Hematopoietic multipotent progenitor cell (in vitro differentiated cells): ENCODE results near the gene WBP2. TPM values are rescaled to one million over a fixed set of nuclear protein-coding genes. Genes with fewer than 3 reads are reported as not detected.
"Not testable (repeated sequence)": the region's sequence is repeated elsewhere in the genome, so short reads cannot be mapped to it uniquely, and the experiment has no call there.

ENCODE experiments used
- DNase-seq, 3 donors: peaks; one replicate each; pipeline ENCODE4 v3.0.0-alpha.2; 2011 to 2015; ENCODE audit warnings: low read depth in 2 of 3, low spot score in 2 of 3
- total RNA-seq: library from RNA; depleted of rRNA; stranded (reverse); fragments of >200 nt; gene quantifications from one replicate; pipeline ENCODE4 v1.2.3, GENCODE V29; 2012

WBP2 gene
- total RNA-seq, 1 donor: 29.6 TPM

DNA sequence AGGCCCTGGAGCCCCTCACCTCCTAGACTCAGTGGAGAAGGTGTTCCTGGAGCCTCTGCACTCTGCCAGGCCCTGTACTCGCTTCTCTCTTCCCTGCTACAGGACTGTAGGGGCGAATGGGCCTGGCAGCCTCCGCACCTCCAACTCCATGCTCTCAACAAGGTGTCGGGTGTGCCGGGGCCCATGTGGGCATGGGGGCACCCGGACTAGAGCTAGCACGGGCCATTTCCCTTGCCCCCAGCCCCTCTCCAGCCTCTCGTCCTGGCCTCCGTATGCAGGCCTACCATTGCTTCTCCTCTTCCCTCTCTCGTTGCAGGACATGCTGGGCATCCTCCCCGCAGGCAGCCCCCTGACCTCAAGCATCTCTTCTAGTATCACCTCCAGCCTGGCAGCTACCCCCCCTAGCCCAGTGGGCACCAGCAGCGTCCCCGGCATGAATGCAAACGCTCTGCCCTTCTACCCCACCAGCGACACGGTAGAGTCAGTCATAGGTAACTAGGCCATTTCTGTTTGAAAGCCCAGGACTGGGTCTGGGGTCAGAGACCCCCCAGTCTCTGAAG lies 36.7 kb downstream of the WBP2 start:
- DNase-seq: no peak

GRCh38 chr17:75817571-75817970 lies 37.6 kb downstream of the WBP2 start:
- DNase-seq: no peak

DNA sequence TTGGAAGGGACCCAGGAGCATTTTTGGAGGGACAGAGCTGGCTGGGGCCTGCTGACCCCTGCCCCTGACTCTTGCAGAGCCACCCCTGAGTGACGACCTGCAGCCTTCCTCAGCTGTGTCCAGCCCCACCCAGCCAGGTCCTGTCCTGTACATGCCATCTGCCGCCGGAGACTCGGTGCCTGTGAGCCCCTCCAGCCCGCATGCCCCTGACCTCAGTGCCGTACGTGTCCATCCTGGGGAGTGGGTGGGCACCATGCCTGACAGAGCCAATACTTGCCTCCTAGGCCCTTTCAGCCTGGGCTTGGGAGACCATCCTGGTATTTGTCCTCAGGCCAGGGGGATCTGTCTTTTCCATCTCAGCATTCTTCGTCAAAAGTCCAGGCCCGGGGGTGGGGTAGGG lies 38.4 kb downstream of the WBP2 start:
- DNase-seq: no peak

DNA sequence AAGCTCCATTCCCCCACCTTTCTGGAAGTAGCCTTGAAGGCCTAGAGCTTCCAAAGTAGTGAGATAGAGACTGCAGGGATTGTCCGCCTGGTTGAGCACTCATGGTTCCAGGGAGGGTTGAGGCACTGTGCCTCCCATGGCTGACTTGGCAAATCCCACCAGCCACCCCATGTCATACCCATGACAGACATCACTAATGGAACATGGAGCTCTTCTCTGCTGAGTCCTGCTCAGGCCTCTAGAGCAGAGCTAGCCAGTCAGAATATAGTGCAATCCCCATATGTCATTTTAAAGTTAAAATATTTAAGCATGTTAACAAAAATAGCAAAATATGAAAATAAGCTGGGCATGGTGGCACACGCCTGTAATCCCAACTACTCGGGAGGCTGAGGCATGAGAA lies 39.7 kb downstream of the WBP2 start:
- no peak for DNase-seq

DNA sequence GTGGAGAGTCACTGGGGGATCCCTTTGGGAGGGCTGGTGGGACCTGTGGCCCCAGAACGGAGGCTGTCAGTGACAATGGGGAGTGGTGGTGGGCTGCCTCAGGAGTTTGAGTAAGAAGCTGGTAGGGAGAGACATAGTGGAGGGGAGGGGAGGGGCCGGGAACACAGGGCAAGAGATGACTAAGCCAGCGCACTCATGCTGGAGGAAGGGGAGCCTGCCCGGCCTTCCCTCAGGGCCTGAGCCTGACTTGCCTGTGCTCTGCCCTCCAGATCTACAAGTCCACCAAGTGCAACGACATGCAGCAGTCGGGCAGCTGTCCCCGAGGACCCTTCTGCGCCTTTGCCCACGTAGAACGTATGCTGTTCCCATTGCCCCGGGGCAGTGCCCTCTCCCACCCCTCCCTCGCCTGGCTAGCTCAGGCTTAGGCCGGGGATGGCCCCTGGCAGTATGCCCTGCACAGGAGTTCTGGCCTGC lies 40.2 kb downstream of the WBP2 start:
- no peak for DNase-seq

GRCh38 chr17:75814021-75814395 lies 41.1 kb downstream of the WBP2 start:
- DNase-seq: no peak

- DNase-seq: no peak
These were observed 41.8 kb downstream of the WBP2 start for GRCh38 chr17:75813081-75814020.

- no peak for DNase-seq
These were observed 42.8 kb downstream of the WBP2 start for GRCh38 chr17:75812096-75813013.

DNA sequence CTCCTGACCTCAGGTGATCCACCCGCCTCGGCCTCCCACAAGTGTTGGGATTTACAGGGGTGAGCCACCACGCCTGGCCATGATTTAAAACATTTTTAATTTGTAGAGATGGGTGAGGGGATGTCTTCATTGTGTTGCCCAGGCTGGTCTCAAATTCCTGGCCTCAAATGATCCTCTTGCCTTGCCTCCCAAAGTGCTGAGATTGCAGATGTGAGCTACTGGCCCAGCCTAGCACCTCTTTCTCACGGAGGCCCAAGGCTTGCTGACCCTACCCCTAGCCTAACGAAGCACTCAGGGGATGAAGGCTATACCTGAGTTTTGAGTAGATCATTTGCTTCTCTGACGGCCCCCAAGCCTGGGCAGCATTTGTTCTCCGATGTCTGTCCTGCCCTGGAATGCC lies 44.0 kb downstream of the WBP2 start:
- DNase-seq: no peak

- DNase-seq: not testable (repeated sequence)
These were observed 44.4 kb downstream of the WBP2 start for GRCh38 chr17:75810756-75811155.

DNA sequence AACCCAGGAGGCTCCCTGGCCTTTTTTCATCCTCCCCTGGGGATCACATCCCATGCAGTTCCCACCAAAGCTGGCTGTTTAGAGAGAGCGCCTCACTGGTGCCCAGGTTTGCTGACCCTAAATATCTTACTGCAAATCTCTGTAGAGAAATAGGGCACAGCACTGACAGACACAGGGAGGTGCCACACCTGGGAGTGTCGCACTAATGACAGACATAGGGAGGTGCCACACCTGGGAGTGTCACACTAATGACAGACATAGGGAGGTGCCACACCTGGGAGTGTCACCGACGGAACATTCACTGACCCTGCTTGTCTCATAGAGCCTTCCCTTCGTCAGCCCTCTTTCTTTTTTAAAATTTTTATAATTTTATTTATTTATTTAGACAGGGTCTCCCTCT lies 44.9 kb downstream of the WBP2 start:
- DNase-seq: no peak

GRCh38 chr17:75809631-75810111 lies 45.5 kb downstream of the WBP2 start:
- DNase-seq: no peak

DNA sequence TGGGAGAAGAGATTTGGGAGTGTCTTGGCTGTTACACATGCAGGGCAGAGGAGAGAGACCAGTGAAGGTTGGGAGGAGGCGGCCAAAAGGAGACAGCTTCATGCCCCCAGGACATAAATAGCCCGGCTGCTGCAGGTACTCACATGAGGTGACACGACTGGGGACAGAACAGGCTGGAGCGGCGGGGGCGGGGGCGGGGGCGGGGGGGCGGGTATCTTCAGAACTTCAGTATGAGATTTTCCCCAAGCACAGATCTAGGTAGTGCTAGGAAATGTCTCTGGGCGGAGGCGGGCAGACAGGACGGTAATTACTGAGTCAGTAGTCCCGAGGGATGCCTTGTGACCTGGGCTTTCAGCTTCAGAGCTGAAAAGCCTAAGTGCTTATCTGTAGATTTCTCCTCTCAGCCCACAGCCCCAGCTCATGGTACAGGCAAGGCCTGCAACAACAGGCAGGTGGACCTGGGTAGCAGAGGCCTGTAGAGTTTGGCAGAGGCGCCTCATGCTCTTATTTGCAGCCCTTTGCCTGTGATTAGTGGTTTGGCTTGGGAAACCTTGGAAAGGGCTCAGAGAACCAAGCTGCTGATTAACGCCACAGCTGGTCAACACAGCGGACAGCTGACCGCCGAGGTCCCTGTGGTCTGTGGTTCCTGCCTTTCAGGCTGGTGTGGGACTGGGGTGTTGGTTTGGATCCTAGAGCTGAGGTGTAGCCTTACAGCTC lies 46.1 kb downstream of the WBP2 start:
- DNase-seq: no peak

GRCh38 chr17:75808549-75808904 lies 46.6 kb downstream of the WBP2 start:
- DNase-seq: no peak

DNA sequence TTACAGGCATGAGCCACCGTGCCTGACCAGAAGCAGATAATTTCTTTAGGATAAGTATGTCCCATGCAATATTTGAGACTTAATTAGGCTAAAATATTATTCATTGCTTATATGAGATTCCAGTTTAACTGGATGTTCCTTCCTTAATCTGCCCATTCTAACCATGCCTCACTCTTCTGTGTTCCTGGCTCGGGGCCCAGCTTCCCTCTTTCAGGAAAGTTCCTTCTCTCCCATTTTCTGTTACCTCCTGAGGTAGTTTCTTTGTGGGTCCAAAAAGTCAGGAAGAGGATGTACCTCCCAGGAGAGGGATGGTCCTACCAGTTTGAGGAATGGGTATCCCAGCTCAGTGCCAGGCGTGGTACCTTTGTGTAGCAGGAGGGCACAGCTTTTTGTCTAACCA lies 47.3 kb downstream of the WBP2 start:
- no peak for DNase-seq

DNA sequence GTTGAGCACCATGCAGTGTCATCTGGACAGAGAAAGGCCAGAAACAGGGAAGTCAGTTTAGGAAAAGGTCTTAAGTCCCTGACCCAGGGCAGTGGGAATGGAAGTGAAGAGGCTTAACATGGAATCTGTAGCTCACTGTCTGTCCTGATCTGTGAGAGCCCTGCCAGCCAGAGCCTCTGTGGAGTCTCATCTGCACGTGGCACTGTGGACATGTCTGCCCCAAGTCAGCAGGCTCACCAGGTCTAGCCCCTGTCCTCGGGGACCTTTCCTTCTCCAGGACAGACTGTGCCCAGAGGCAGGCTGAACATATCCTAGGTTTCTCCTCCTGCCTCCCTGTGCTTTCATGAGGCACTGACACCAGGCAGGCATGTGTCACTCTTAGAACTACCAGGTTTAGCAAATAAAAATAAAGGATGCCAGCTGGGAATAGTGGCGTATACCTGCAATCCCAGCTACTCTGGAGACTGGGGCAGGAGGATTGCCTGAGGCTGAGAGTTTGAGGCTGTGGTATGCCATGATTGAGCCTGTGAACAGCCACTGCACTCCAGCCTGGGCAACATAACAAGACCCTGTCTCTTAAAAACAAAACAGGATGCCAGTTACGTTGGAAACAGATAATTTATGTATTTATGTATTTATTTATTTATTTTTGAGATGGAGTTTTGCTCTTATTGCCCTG lies 48.2 kb downstream of the WBP2 start:
- DNase-seq: no peak

DNA sequence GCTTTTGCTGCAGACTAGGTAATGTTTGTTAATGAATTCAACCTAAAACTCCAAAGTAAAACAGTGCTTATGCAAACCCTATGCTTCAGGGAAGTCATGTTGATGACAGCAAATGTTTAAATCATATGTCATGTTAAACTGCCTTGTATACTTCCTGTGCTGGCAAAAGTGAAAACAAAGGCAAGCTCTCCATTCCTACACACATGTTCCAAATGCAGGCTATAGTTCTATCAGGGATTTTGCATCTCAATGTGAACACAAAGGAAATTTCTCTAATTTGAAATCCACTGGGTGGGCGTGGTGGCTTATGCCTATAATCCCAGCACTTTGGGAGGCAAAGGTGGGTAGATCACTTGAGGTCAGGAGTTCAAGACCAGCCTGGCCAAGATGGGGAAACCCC lies 51.3 kb downstream of the WBP2 start:
- no peak for DNase-seq

DNA sequence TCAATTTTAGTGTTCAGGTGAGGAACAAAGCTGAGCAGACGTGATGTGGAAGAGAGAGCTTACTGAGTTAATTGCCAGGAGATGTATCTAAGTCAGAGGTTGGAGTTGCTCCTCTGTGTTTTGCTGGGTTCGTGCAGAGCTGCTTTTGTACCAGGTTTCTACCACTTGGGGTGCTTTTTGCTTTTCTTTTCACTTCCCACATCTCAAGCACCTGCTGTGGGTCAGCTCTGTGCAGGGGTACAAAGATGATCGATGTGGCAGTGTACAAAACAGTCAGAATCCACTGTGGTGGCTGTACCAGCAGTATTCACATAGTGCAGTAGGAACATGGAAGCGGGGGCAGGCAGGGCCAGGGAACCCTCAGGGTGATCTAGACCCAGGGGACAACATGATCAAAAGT lies 55.7 kb downstream of the WBP2 start:
- DNase-seq: no peak

DNA sequence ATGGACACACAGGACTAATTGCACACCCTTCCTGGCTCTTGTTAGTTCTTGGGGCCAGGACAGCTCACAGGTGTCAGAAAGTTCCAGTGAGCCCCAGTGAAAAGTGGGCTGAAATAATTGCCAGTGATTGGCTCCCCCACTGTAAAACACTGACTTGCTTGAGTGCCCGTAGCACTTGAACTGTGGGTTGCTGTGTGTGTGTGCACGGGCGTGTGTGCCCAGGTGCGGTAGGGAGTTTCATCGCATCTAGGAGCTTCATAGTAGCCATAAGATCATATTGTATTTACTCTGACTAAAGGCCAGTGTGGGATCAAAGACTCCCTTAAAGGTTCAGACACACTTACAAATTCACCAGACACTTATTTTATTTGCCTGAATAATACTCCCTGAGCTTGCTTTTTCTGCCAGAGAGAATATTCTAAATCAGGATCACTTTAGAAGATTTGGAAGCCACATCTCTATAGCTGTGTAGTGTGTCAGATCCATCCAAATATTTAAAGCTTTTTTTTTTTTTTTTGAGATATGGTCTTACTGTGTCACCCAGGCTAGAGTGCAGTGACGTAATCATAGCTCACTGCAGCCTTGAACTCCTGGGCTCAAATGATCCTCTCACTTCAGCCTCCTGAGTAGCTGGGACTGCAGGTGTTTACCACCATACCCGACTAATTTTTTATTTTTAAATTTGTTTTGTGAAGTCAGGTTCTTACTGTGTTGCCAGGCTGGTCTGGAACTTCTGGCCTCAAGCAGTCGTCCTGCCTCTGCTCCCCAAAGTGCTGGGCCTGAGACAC lies 59.1 kb downstream of the WBP2 start:
- DNase-seq: no peak
